Ramos (cell line): ENCODE measurements around the gene CAPS.

ENCODE experiments used
- in situ Hi-C: fragments of 300-500 bp; cut with MboI; formaldehyde crosslinking; loops from one replicate; pipeline ENCODE4 v1.14.3; 2022; ENCODE audit warnings: low sequenced_read_pairs; ENCODE audit not compliant: unreplicated experiment

The CAPS gene

GRCh38 chr19:5891938-5892771 is 21.9 kb upstream of the CAPS start:
- in situ Hi-C loops, result loop anchor here (5.0 kb wide), 1 partner anchor 90 kb away; no protein-coding TSS in a partner anchor

- in situ Hi-C loops, result loop anchor here (5.0 kb wide), 1 partner anchor 91 kb away; no protein-coding TSS in a partner anchor
These were observed 21.2 kb upstream of the CAPS start for GRCh38 chr19:5892772-5893275.

- in situ Hi-C loops, result loop anchor here (5.0 kb wide), 1 partner anchor 91 kb away; no protein-coding TSS in a partner anchor
These were observed 20.7 kb upstream of the CAPS start for GRCh38 chr19:5893296-5893903.

- in situ Hi-C loops, result loop anchor here (5.0 kb wide), 1 partner anchor 92 kb away; no protein-coding TSS in a partner anchor
These were observed 19.9 kb upstream of the CAPS start for GRCh38 chr19:5893907-5894703.

- in situ Hi-C loops, result loop anchor here (5.0 kb wide), 1 partner anchor 93 kb away; no protein-coding TSS in a partner anchor
These were observed 19.2 kb upstream of the CAPS start for GRCh38 chr19:5894704-5895349.

- in situ Hi-C loops, result no loop called here
These were observed 18.6 kb upstream of the CAPS start for GRCh38 chr19:5895409-5895808.

- in situ Hi-C loops, result no loop called here
These were observed 18.2 kb upstream of the CAPS start for GRCh38 chr19:5895890-5896289.

- in situ Hi-C loops, result no loop called here
These were observed 17.5 kb upstream of the CAPS start for GRCh38 chr19:5896365-5897076.

- in situ Hi-C loops, result no loop called here
These were observed 16.7 kb upstream of the CAPS start for GRCh38 chr19:5897189-5897969.

- in situ Hi-C loops, result no loop called here
These were observed 14.1 kb upstream of the CAPS start for GRCh38 chr19:5899728-5900526.

- in situ Hi-C loops, result no loop called here
These were observed 13.1 kb upstream of the CAPS start for GRCh38 chr19:5900976-5901375.

- in situ Hi-C loops, result no loop called here
These were observed 10.9 kb upstream of the CAPS start for GRCh38 chr19:5903056-5903623.

- in situ Hi-C loops, result no loop called here
These were observed 10.3 kb upstream of the CAPS start, which contains the start of gene NDUFA11 for GRCh38 chr19:5903624-5904351. Gene NDUFA11, minus strand, starts transcription at chr19:5903790. Its CDS starts 82 bp downstream, at chr19:5903708.

- in situ Hi-C loops, result no loop called here
These were observed 9.5 kb upstream of the CAPS start, which contains the start of gene VMAC for GRCh38 chr19:5904352-5905113. Gene VMAC, plus strand, starts transcription at chr19:5904872. Its CDS starts 19 bp downstream, at chr19:5904891.

- in situ Hi-C loops, result no loop called here
These were observed 8.8 kb upstream of the CAPS start for GRCh38 chr19:5905114-5905778.
